GM19035 (cell line): ENCODE data around the gene PLSCR4.
"Not testable (repeated sequence)": the region's sequence is repeated elsewhere in the genome, so short reads cannot be mapped to it uniquely, and the experiment has no call there.

Experiments used
- ATAC-seq: cut with Tn5 transposase; IDR thresholded peaks from one replicate; pipeline ENCODE4 v1.9.1; 2021; ENCODE audit not compliant: unreplicated experiment

PLSCR4 gene

GRCh38 chr3:146250449-146251382, at the start of gene PLSCR4:
PLSCR4 (minus strand) TSS chr3:146251105; CDS start chr3:146222071, 29,034 bp downstream.
- peak; percentile 56 for ATAC-seq

- not testable (repeated sequence) for ATAC-seq
Measured at GRCh38 chr3:146293401-146293800, 42.5 kb upstream of the PLSCR4 start.

- no peak for ATAC-seq
Measured at GRCh38 chr3:146283781-146284445, 33.0 kb upstream of the PLSCR4 start.

- ATAC-seq, result no peak
Measured at GRCh38 chr3:146280864-146281263, 30.0 kb upstream of the PLSCR4 start.

- ATAC-seq, result no peak
Measured at GRCh38 chr3:146279951-146280350, 29.0 kb upstream of the PLSCR4 start.

- no peak for ATAC-seq
Measured at GRCh38 chr3:146279013-146279412, 28.1 kb upstream of the PLSCR4 start.

GRCh38 chr3:146277953-146278631, 27.2 kb upstream of the PLSCR4 start:
- no peak for ATAC-seq

- ATAC-seq, result no peak
Measured at GRCh38 chr3:146275476-146275875, 24.6 kb upstream of the PLSCR4 start.

GRCh38 chr3:146274833-146275232, 23.9 kb upstream of the PLSCR4 start:
- ATAC-seq, result no peak

GRCh38 chr3:146273721-146274407, 23.0 kb upstream of the PLSCR4 start:
- no peak for ATAC-seq

GRCh38 chr3:146271180-146271579, 20.3 kb upstream of the PLSCR4 start:
- no peak for ATAC-seq

GRCh38 chr3:146269271-146269670, 18.4 kb upstream of the PLSCR4 start:
- no peak for ATAC-seq

GRCh38 chr3:146268535-146269219, 17.8 kb upstream of the PLSCR4 start:
- ATAC-seq, result no peak

- ATAC-seq, result no peak
Measured at GRCh38 chr3:146265720-146266119, 14.8 kb upstream of the PLSCR4 start.

- ATAC-seq, result no peak
Measured at GRCh38 chr3:146262371-146263110, 11.6 kb upstream of the PLSCR4 start.

- no peak for ATAC-seq
Measured at GRCh38 chr3:146259880-146260589, 9.1 kb upstream of the PLSCR4 start.

- ATAC-seq, result no peak
Measured at GRCh38 chr3:146256851-146257486, 6.1 kb upstream of the PLSCR4 start.

GRCh38 chr3:146252445-146252844, 1.5 kb upstream of the PLSCR4 start:
- not testable (repeated sequence) for ATAC-seq

GRCh38 chr3:146249921-146250320, 984 bp downstream of the PLSCR4 start:
- ATAC-seq, result no peak
